HG02678 (cell line): ENCODE results near the gene MEGF9.
"Not testable (repeated sequence)": the region's sequence is repeated elsewhere in the genome, so short reads cannot be mapped to it uniquely, and the experiment has no call there.

Experiments used
- ATAC-seq: cut with Tn5 transposase; IDR thresholded peaks from one replicate; pipeline ENCODE4 v1.9.1; 2021; ENCODE audit warnings: mild to moderate bottlenecking, moderate library complexity; ENCODE audit not compliant: unreplicated experiment

MEGF9 gene

DNA sequence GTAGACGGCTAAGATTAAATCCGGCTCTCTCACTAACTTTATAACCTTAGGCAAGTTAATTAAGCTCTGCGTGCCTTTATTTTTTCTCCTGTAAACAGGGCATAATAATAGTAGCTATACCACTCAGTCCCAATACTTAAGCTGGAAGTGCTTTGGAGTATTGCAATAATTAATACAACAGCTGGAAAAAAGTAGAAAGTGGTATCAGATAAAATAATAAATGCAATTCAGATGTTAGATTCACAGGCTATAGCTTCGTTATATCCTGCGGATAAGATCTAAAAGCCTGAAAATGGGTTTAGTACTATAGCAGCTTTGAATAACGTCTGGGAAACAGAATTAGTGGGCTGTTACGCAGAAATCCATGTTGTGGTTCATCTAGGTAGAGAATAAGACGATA, 51.8 kb downstream of the MEGF9 start:
- no peak for ATAC-seq

- no peak for ATAC-seq
Measured at GRCh38 chr9:120659676-120660075, 54.6 kb downstream of the MEGF9 start.

DNA sequence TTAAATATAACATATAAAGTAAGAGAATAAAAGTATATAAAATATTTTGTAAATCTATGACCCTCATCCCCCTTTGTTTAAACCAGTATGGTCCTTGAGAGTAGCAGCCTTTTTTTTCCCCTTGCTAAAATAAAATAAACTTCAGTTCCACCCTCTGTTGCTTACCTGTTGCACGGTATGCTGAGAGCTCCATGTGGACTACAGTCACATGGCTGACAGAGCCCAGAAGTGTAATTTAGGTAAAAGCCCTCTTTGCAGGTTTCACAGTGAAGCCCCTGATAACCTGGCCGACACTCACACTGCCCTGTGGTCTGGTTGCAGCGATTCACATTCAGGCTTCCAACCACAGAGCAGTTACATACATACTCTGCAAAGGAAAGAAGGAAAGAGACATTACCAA, 55.1 kb downstream of the MEGF9 start:
- no peak for ATAC-seq

- ATAC-seq = peak; percentile 62
Measured at GRCh38 chr9:120655005-120655622, 59.2 kb downstream of the MEGF9 start.

GRCh38 chr9:120654272-120654671, 60.0 kb downstream of the MEGF9 start:
- no peak for ATAC-seq

DNA sequence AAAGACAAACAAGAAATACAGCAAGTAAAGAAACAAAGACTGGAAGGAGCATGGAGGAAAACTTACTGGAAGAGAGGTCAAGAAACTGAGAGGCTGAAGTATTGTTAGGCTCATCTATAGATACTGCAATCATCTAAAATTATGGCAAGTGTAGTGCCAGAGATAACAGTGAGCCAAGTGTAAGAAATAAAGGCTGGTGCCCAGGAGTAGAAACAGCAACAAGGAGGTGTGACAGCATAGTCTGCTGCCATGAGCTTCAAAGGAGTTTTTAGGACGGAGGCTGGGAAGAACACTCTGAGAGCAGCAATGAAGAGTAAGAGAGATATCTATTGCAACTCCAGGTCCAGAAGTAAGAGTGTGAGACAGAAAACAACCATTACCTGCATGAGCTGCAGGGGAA, 60.5 kb downstream of the MEGF9 start:
- no peak for ATAC-seq

DNA sequence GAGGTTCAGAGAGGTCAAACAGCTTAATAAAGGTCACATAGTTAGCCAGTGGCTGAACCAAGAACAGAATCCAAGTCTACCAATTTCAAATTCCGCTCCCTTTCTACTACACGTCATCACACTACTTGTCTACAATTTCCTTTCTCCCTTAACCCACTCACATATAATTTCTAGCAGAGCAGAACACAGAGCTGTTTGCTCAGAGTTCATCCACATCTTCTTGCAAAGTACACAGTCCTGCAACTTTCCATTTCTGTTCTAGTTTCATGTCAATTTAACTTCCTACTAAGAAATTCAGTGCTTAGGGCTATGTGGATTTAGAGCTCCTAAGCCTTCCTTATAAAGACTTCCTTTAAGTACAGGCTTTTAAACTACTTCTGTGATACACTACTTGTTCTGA, 61.3 kb downstream of the MEGF9 start:
- no peak for ATAC-seq

DNA sequence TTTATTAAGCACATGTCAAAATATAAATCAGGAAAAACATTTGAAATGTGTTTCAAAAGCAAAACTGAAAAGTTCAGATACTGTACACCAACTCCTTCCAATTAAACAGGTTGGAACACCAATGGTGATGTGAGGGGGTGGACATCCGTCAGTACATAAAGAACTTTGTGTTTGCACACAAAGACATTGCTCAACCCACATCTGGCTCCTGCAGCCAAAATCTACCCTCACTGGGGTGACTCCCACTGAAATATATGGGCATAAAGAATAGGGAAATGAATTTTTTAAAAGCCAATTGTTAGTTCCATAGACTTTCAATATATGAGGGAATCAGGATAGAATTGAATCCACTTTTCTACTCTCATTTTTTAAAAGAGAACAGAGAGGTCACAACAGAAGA, 63.9 kb downstream of the MEGF9 start:
- no peak for ATAC-seq

GRCh38 chr9:120648581-120649197, 65.6 kb downstream of the MEGF9 start:
- no peak for ATAC-seq

GRCh38 chr9:120646948-120647347, 67.3 kb downstream of the MEGF9 start:
- ATAC-seq = no peak

DNA sequence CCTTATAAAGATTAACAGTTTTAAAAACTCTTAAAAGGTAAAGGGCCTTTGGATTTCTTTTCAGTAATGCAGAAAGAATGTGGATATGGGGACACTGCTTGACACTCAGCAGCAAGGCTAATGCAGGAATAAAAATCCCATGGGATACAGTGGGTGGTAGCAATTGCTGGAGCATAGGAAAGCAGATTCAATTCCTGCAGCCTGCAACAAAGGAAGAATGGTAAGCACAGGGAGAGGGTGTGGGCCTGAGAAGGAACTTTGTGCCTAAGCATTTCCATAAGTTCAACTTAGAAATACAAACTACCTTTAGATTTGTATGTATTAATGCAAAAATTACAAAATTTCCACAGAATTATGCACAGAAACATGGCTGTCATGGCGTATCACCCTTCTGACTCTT, 68.5 kb downstream of the MEGF9 start:
- no peak for ATAC-seq

- ATAC-seq = no peak
Measured at GRCh38 chr9:120643061-120643460, 71.2 kb downstream of the MEGF9 start.

DNA sequence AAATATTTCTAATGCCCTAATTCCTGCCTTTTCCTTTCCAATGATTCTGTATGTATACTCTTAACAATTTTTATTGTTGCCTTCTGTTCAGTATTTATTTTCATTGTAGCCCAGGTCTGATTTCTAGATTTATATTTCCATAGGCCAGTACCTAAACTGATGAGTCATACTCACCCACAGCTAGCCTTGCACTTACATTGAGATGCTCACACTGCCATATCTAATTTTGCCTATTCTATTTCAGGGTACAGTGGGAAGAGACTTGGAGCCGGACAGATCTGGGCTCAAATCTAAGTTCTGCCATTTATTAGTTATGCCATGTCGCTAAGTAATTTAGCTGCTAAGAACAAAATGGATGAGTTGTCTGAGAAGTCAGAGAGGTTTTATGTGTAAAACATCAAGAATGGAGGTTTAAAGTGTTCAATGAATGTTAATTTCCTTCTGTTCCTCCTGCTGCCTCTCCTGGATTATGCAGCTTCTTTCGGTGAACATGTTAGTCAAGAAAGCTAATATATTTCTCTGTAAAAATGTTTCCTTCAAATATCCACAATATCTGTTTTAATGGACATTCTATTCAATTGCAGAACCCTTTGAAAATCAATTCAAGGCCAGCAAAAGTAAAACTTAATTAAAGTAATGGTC, 72.0 kb downstream of the MEGF9 start:
- ATAC-seq = no peak

DNA sequence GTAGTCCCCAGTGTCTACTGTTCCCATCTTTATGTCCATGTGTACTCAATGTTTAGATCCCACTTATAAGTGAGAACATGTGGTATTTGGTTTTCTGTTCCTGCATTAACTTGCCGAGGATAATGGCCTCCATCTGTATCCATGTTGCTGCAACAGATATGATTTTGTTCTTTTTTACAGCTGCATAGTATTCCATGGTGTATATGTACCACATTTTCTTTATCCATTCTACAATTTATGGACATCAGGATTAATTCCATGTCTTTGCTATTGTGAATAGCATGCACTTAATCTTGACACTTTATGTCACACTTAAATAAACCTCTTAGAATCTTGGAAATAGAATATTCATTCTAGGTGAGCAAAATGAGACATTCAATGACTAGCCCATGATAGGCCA, 73.4 kb downstream of the MEGF9 start:
- ATAC-seq = not testable (repeated sequence)

- ATAC-seq = no peak
Measured at GRCh38 chr9:120640380-120640779, 73.9 kb downstream of the MEGF9 start.

DNA sequence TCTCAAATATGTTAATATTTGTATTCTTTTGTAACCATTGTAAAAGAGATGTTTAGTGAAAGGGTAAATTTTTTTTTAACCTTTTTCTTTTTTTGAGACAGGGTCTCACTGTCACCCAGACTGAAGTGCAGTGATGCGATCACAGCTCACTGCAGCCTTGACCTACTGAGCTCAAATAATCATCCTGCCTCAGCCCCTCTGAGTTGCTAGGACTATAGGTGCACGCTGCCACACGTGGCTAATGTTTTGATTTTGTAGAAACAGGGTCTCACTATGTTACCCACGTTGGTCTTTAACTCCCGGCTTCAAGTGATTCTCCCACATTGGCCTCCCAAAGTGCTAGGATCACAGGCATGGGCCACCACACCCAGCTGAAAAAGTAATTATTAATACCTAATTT, 76.4 kb downstream of the MEGF9 start:
- ATAC-seq = no peak

GRCh38 chr9:120636194-120636957, 77.9 kb downstream of the MEGF9 start:
- ATAC-seq = no peak

GRCh38 chr9:120635011-120635410, 79.3 kb downstream of the MEGF9 start:
- ATAC-seq = no peak

- no peak for ATAC-seq
Measured at GRCh38 chr9:120630333-120630732, 83.9 kb downstream of the MEGF9 start.

GRCh38 chr9:120628925-120629497, 85.3 kb downstream of the MEGF9 start:
- ATAC-seq = not testable (repeated sequence)

GRCh38 chr9:120628207-120628924, 85.9 kb downstream of the MEGF9 start:
- ATAC-seq = no peak
